ENCODE data around the gene PSMB10.

The PSMB10 gene

GRCh38 chr16:67926181-67926750 is 10.4 kb downstream of the PSMB10 start (continued):
- no peak for TF ChIP-seq ZNF701 (tag by site-specific recombination; IDR thresholded peaks at IDR 0.05)
- no peak for TF ChIP-seq ZNF530 (tag by site-specific recombination; IDR thresholded peaks at IDR 0.05; ENCODE audit: low read depth)
- peak; percentile 72 for TF ChIP-seq ZBTB17 (tag by site-specific recombination; IDR thresholded peaks at IDR 0.05)
- TF ChIP-seq ZNF10 (tag by site-specific recombination; IDR thresholded peaks at IDR 0.05), result 0 out of 2 replicates have a peak, but pooled peaks have one; percentile 55
- peak; percentile 87 for TF ChIP-seq PATZ1 (tag by site-specific recombination; IDR thresholded peaks at IDR 0.05)
- TF ChIP-seq ZSCAN4 (tag by site-specific recombination; IDR thresholded peaks at IDR 0.05), result no peak
- TF ChIP-seq ZNF600 (tag by site-specific recombination; IDR thresholded peaks at IDR 0.05), result peak; percentile 33; the same call in 1 of the 2 replicates
- TF ChIP-seq SCRT1 (tag by site-specific recombination; IDR thresholded peaks at IDR 0.05; ENCODE audit: borderline replicate concordance), result 0 out of 2 replicates have a peak, but pooled peaks have one; percentile 10
- TF ChIP-seq ZNF555 (tag by site-specific recombination; conservative IDR thresholded peaks at IDR 0.05), result no peak
- peak; percentile 88 for TF ChIP-seq ZIC2 (tag by site-specific recombination; IDR thresholded peaks at IDR 0.05)
- TF ChIP-seq ZNF660 (tag by site-specific recombination; IDR thresholded peaks at IDR 0.05), result peak; percentile 68
- peak; percentile 84 for TF ChIP-seq ZNF449 (tag by site-specific recombination; IDR thresholded peaks at IDR 0.05)
- peak; percentile 91 for TF ChIP-seq OSR2 (tag by site-specific recombination; IDR thresholded peaks at IDR 0.05)
- TF ChIP-seq SCRT2 (tag by site-specific recombination; IDR thresholded peaks at IDR 0.05), result peak; percentile 44; the same call in 1 of the 2 replicates

- ChIA-PET CTCF (interaction anchor here (0.6 to 2.5 kb wide), 9 partner anchors 9 to 447 kb away, joined by 3 to 7 read pairs (median 4); partner anchors contain the start of genes NRN1L and PSMB10), POLR2A (interaction anchor here (0.6 to 3.0 kb wide), 3 partner anchors 11 to 58 kb away, joined by 5 to 10 read pairs (median 5); partner anchors contain the start of gene PSKH1)
- Histone ChIP-seq H3K4me3 (ENCODE audit: low read depth, low read length) (no peak overlapping the region), H3K27ac (ENCODE audit: extremely low read depth, low read depth, low read length) (no peak overlapping the region), H3K36me3 (ENCODE audit: control insufficient read depth in 2 of 2, insufficient read depth in 1 of 2, low read length in 2 of 2) (peaks cover 0 to 47% of the 10 kb centered on the region in 2 experiments; a peak in 1 of 3 replicates), H3K4me1 (ENCODE audit: control insufficient read depth, insufficient read depth, low read length) (peaks cover 10% of the 10 kb centered on the region; the same call in 1 of the 2 replicates), H3K9me3 (ENCODE audit: control insufficient read depth, insufficient read depth, low read depth, low read length) (no peaks in the 10 kb centered on the region)
- TF ChIP-seq SP7 (tag by site-specific recombination; IDR thresholded peaks at IDR 0.05) (no peak), SCRT1 (tag by site-specific recombination; IDR thresholded peaks at IDR 0.05; ENCODE audit: borderline replicate concordance) (no peak), KLF7 (tag by site-specific recombination; IDR thresholded peaks at IDR 0.05; ENCODE audit: borderline replicate concordance) (no peak), ZNF530 (tag by site-specific recombination; IDR thresholded peaks at IDR 0.05; ENCODE audit: low read depth) (no peak), ZNF341 (tag by site-specific recombination; IDR thresholded peaks at IDR 0.05; ENCODE audit: low read depth) (peak; percentile 30; the same call in 1 of the 2 replicates), ZBTB17 (tag by site-specific recombination; IDR thresholded peaks at IDR 0.05) (no peak), KLF10 (tag by site-specific recombination; IDR thresholded peaks at IDR 0.05) (no peak)
Measured at GRCh38 chr16:67924140-67924906, 12.3 kb downstream of the PSMB10 start.
